Measurements from ENCODE around the gene ASAP3. TPM values are rescaled to one million over a fixed set of nuclear protein-coding genes. Genes with fewer than 3 reads are reported as not detected.

ASAP3 gene
- total and polyA plus RNA-seq, 2 of the 13 experiments (the other 11 are each of a cell fraction or from before 2014, with no cell fraction given): 32.6 to 37.0 TPM

- Histone ChIP-seq H3K4me1 (ENCODE audit: insufficient read depth, low read length) (peaks cover 24% of the 10 kb centered on the region), H2AFZ (ENCODE audit: low read length) (no peak overlapping the region), H3K4me2 (ENCODE audit: low read depth, low read length) (no peak overlapping the region), H3K79me2 (ENCODE audit: insufficient read depth, low read length) (no peaks in the 10 kb centered on the region), H3K4me3 (replicated peaks in 1 of 3; ENCODE audit: insufficient read depth in 1 of 3, low read depth in 2 of 3, low read length in 3 of 3) (no peak overlapping the region), H3K27ac (ENCODE audit: extremely low read length, insufficient read depth, low read length) (no peak overlapping the region), H3K9ac (ENCODE audit: insufficient read depth, low read depth, low read length) (no peak overlapping the region), H4K20me1 (ENCODE audit: insufficient read depth, low read length) (no peaks in the 10 kb centered on the region), H3K9me3 (ENCODE audit: low read length) (no peaks in the 10 kb centered on the region), H3K36me3 (replicated peaks in 1 of 2; ENCODE audit: control insufficient read depth in 1 of 2, insufficient read depth in 2 of 2, low read length in 2 of 2) (peaks cover 22 to 51% of the 10 kb centered on the region in 2 experiments), H3K27me3 (ENCODE audit: control insufficient read depth in 1 of 2, insufficient read depth in 2 of 2, low read length in 2 of 2) (no peaks in the 10 kb centered on the region)
- BruUV-seq (replicated peaks): no TSS peak
- 96% methylated on average over 4 of the region's 12 CpGs for WGBS (ENCODE audit: low lambda C conversion rate)
- POLR2A ChIA-PET: no interaction called here
- in situ Hi-C loops (cut with HindIII; ENCODE audit: extremely low pct_ligation_motif_present, low pct_unique_long_range_greater_than_20kb): no loop called here
- ATAC-seq (no peak), FAIRE-seq (no peak), DNase-seq (ENCODE audit: low spot score) (no peak)
- intact Hi-C loops (cut with micrococcal nuclease; ENCODE audit: unreplicated experiment): no loop called here
- TF ChIP-seq ZNF329 (CRISPR knock-in tag; IDR thresholded peaks at IDR 0.05; ENCODE audit: low read depth) (no peak), ZNF34 (CRISPR knock-in tag; IDR thresholded peaks at IDR 0.05; ENCODE audit: borderline replicate concordance) (no peak)
- CTCF ChIA-PET (ENCODE audit: low intra/inter-chr PET ratio, low total read pairs): no interaction called here
Observed at GRCh38 chr1:23430803-23431202, 53.2 kb downstream of the ASAP3 start.

DNA sequence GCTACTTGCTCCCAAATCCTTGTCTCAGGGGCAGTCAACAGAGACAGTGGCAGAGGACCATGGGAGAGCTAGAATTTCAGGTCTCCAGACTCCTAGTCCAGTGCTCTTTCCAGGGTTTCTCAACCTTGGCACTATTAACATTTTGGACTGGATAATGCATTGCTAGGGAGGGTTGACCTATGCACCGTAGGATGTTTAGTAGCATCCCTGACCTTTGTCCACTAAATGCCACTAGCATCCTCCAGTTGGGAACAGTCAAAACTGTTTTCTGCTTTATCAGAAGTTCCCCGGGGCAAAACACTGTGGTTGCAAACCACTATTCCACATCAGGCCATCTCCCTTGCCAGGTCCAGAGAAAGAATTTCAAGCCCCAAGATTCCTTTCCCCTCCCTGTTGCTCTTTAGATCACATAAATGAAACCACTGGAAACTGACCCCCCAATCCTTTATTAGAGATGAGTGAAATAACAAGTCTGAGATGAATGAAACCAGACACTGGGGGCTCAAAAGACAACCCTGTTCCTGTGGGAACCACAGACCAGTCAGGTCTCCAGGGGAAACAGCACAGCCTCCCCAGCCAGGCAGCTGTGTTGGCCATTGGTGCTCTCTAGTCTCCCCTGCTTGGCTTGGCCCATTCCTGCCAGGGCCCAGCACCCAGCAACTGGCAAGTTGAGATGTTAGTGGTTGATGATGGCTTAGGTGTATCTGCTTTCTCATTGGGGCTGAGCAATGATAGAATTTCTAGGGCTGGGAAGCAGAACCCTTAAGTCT, 55.7 kb downstream of the ASAP3 start:
- Histone ChIP-seq H3K79me2 (ENCODE audit: insufficient read depth, low read length) (peaks cover 3% of the 10 kb centered on the region), H3K36me3 (replicated peaks in 1 of 2; ENCODE audit: control insufficient read depth in 1 of 2, insufficient read depth in 2 of 2, low read length in 2 of 2) (peaks cover 14 to 36% of the 10 kb centered on the region in 2 experiments; a peak in 4 of 5 replicates), H3K4me3 (replicated peaks in 1 of 3; ENCODE audit: insufficient read depth in 1 of 3, low read depth in 2 of 3, low read length in 3 of 3) (no peak overlapping the region), H2AFZ (ENCODE audit: low read length) (no peak overlapping the region), H3K9ac (ENCODE audit: insufficient read depth, low read depth, low read length) (no peak overlapping the region), H4K20me1 (ENCODE audit: insufficient read depth, low read length) (no peaks in the 10 kb centered on the region), H3K4me2 (ENCODE audit: low read depth, low read length) (no peak overlapping the region), H3K4me1 (ENCODE audit: insufficient read depth, low read length) (peaks cover 36% of the 10 kb centered on the region), H3K27ac (ENCODE audit: extremely low read length, insufficient read depth, low read length) (no peak overlapping the region), H3K27me3 (ENCODE audit: control insufficient read depth in 1 of 2, insufficient read depth in 2 of 2, low read length in 2 of 2) (no peaks in the 10 kb centered on the region), H3K9me3 (ENCODE audit: low read length) (no peaks in the 10 kb centered on the region)
- BruUV-seq (replicated peaks): no TSS peak
- CTCF ChIA-PET (ENCODE audit: low intra/inter-chr PET ratio, low total read pairs): no interaction called here
- ATAC-seq (no peak), DNase-seq (ENCODE audit: low spot score) (no peak), FAIRE-seq (no peak)
- 53% methylated on average over 2 of the region's 2 CpGs for WGBS (ENCODE audit: low lambda C conversion rate)
- POLR2A ChIA-PET: interaction anchor here (1.2 kb wide), 1 partner anchor 56 kb away, joined by 4 read pairs; the partner anchor contains the start of gene ASAP3
- TF ChIP-seq ZNF576 (CRISPR knock-in tag; IDR thresholded peaks at IDR 0.05) (no peak), HHEX (CRISPR knock-in tag; IDR thresholded peaks at IDR 0.05) (no peak), ZNF691 (CRISPR knock-in tag; IDR thresholded peaks at IDR 0.05; ENCODE audit: borderline replicate concordance, low read depth) (0 out of 2 replicates have a peak, but pooled peaks have one; percentile 45), ELF1 (CRISPR knock-in tag; IDR thresholded peaks at IDR 0.05) (no peak), HNF4A (CRISPR knock-in tag; IDR thresholded peaks at IDR 0.05) (peak; percentile 39), HNF4G (IDR thresholded peaks at IDR 0.05; ENCODE audit: borderline replicate concordance, low read depth, low read length) (peak; percentile 24; the same call in 1 of the 2 replicates), HNF4G (CRISPR knock-in tag; IDR thresholded peaks at IDR 0.05; ENCODE audit: borderline replicate concordance, low read depth) (no peak), ZNF451 (CRISPR knock-in tag; IDR thresholded peaks at IDR 0.05) (no peak)
- TF ChIP-seq, protein P1, sequence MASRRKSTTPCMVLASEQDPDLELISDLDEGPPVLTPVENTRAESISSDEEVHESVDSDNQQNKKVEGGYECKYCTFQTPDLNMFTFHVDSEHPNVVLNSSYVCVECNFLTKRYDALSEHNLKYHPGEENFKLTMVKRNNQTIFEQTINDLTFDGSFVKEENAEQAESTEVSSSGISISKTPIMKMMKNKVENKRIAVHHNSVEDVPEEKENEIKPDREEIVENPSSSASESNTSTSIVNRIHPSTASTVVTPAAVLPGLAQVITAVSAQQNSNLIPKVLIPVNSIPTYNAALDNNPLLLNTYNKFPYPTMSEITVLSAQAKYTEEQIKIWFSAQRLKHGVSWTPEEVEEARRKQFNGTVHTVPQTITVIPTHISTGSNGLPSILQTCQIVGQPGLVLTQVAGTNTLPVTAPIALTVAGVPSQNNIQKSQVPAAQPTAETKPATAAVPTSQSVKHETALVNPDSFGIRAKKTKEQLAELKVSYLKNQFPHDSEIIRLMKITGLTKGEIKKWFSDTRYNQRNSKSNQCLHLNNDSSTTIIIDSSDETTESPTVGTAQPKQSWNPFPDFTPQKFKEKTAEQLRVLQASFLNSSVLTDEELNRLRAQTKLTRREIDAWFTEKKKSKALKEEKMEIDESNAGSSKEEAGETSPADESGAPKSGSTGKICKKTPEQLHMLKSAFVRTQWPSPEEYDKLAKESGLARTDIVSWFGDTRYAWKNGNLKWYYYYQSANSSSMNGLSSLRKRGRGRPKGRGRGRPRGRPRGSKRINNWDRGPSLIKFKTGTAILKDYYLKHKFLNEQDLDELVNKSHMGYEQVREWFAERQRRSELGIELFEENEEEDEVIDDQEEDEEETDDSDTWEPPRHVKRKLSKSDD (CRISPR knock-in tag; IDR thresholded peaks at IDR 0.05; ENCODE audit: low read depth): no peak
- in situ Hi-C loops (cut with HindIII; ENCODE audit: extremely low pct_ligation_motif_present, low pct_unique_long_range_greater_than_20kb): no loop called here
- intact Hi-C loops (cut with micrococcal nuclease; ENCODE audit: unreplicated experiment): no loop called here

Measured in HepG2 (cell line).